CD4-positive, CD25-positive, alpha-beta regulatory T cell (primary cell): ENCODE measurements around the gene TSSK2. TPM values are rescaled to one million over a fixed set of nuclear protein-coding genes. Genes with fewer than 3 reads are reported as not detected.

Experiments
- ATAC-seq, 2 donors: fragments of 150-1000 bp; cut with Tn5 transposase; one replicate each; pipeline ENCODE4 v1.10.0; 2021; ENCODE audit warnings: low read depth in 2 of 2, moderate number of reproducible peaks in 2 of 2, moderate library complexity in 1 of 2
- DNase-seq, 3 donors: peaks; one replicate each; pipeline versions ENCODE4 v3.0.0 to v3.0.0-alpha.2; 2012 to 2022; ENCODE audit warnings: mixed read lengths in 1 of 3
- H3K27ac ChIP-seq: one replicate; pipeline ENCODE4 v1.7.0; 2013; ENCODE audit warnings: mild to moderate bottlenecking, low read length; ENCODE audit not compliant: insufficient read depth, poor library complexity, severe bottlenecking
- H3K27me3 ChIP-seq: one replicate; pipeline ENCODE4 v1.7.0; 2013; ENCODE audit warnings: low read length; ENCODE audit not compliant: control insufficient read depth, insufficient read depth
- H3K36me3 ChIP-seq: one replicate; pipeline ENCODE4 v1.7.0; 2013; ENCODE audit warnings: mild to moderate bottlenecking, low read length, moderate library complexity; ENCODE audit not compliant: control insufficient read depth, insufficient read depth
- H3K4me1 ChIP-seq: 2 replicates; pipeline ENCODE4 v1.7.0; 2013; ENCODE audit warnings: mild to moderate bottlenecking, low read length; ENCODE audit not compliant: insufficient read depth, control insufficient read depth, poor library complexity, severe bottlenecking
- H3K4me3 ChIP-seq: one replicate; pipeline ENCODE4 v1.7.0; 2013; ENCODE audit warnings: low read depth, mild to moderate bottlenecking, low read length, moderate library complexity
- H3K9me3 ChIP-seq, 2 experiments: 1 replicate in 1 of 2; 2 replicates in 1 of 2; pipeline ENCODE4 v1.7.0; 2013; ENCODE audit warnings: low read length in 2 of 2, mild to moderate bottlenecking in 1 of 2, moderate library complexity in 1 of 2; ENCODE audit not compliant: control insufficient read depth in 2 of 2
- H3K27ac Mint-ChIP-seq, 3 donors: one replicate each; pipeline ENCODE4 v1.8.0; 2020 to 2022; ENCODE audit warnings: mild to moderate bottlenecking in 3 of 3, mixed read lengths in 3 of 3, moderate library complexity in 2 of 3
- H3K27me3 Mint-ChIP-seq: one replicate; pipeline ENCODE4 v1.8.0; 2022; ENCODE audit warnings: mild to moderate bottlenecking, mixed read lengths
- H3K36me3 Mint-ChIP-seq: one replicate; pipeline ENCODE4 v1.8.0; 2020; ENCODE audit warnings: mixed read lengths
- H3K4me1 Mint-ChIP-seq, 4 donors: one replicate each; pipeline ENCODE4 v1.8.0; 2020 to 2022; ENCODE audit warnings: mixed read lengths in 4 of 4, mild to moderate bottlenecking in 1 of 4
- H3K4me3 Mint-ChIP-seq, 4 donors: one replicate each; pipeline ENCODE4 v1.8.0; 2020 to 2022; ENCODE audit warnings: mild to moderate bottlenecking in 4 of 4, mixed read lengths in 4 of 4, moderate library complexity in 3 of 4
- H3K9me3 Mint-ChIP-seq, 7 donors: one replicate each; pipeline ENCODE4 v1.8.0; 2020 to 2022; ENCODE audit warnings: mixed read lengths in 7 of 7, mild to moderate bottlenecking in 3 of 7, moderate library complexity in 2 of 7
- polyA plus RNA-seq, 4 donors: library from polyadenylated mRNA; unstranded; fragments of 300-500 nt; fragmentation: Illumina TruSeq; gene quantifications; one replicate each; pipeline ENCODE4 v1.2.3, GENCODE V29; 2021
- total RNA-seq: library from RNA; stranded (reverse); gene quantifications from one replicate; pipeline ENCODE4 v1.2.3, GENCODE V29; 2022

Gene TSSK2
- total and polyA plus RNA-seq, 5 donors from 2014 or later, result not detected

DNA sequence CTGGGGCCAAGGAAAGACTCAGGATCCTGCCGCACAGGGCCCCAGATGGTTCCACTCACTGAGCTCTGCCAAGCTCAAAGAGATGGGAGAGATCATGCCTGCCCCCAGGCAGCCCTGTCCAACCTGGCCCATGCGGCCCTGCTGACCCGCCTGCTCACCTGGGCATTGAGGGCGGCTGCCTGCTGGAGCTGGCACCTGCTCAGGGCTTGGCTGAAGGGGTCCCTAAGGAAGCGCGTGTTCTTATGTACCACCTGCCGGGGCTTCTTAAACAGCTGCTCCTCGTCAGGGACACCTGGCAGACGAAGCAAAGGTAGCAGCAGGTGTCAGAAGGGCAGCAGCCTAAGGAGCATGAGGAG lies 7.9 kb downstream of the TSSK2 start:
- no peaks in the 10 kb centered on the region for H3K9me3 Mint-ChIP-seq
- ATAC-seq, result no peak
- Histone ChIP-seq H3K27me3 (no peaks in the 10 kb centered on the region), H3K36me3 (peaks cover 79% of the 10 kb centered on the region), H3K4me1 (peaks cover 9% of the 10 kb centered on the region), H3K4me3 (no peak overlapping the region), H3K9me3 (no peaks in the 10 kb centered on the region), H3K27ac (no peak overlapping the region)
- no peak overlapping the region for H3K4me3 Mint-ChIP-seq
- DNase-seq, result no peak
- peaks cover 0 to 24% (median 8%) of the 10 kb centered on the region in 4 donors for H3K4me1 Mint-ChIP-seq
- no peaks in the 10 kb centered on the region for H3K27me3 Mint-ChIP-seq
- no peak overlapping the region for H3K27ac Mint-ChIP-seq
- H3K36me3 Mint-ChIP-seq, result peaks cover 26% of the 10 kb centered on the region

DNA sequence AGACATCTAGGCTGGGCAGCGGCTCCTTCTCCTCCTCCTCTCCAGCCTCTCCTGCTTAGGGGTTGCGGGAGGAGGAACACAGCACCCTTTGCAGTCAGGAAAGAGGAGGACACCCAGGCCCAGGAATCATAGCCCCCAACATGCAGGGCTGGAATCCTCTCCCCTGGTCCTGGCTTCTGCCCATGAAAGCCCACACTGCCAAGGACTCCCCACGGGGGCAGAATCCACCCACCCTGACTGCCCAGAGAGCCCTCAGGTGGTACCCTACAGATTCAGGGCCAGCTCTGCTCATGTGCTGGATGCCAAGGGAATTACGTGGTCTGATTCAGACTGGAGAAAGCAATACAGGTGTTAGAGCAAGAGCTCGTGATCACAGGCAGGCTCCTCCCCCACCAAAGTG lies 8.9 kb downstream of the TSSK2 start:
- H3K27ac Mint-ChIP-seq, result no peak overlapping the region
- H3K9me3 Mint-ChIP-seq, result no peaks in the 10 kb centered on the region
- no peak overlapping the region for H3K27ac ChIP-seq
- DNase-seq (no peak), ATAC-seq (no peak)
- peaks cover 6% of the 10 kb centered on the region for H3K27me3 Mint-ChIP-seq
- peaks cover 0 to 33% (median 17%) of the 10 kb centered on the region in 4 donors for H3K4me1 Mint-ChIP-seq
- peaks cover 12% of the 10 kb centered on the region for H3K4me1 ChIP-seq
- H3K27me3 ChIP-seq, result no peaks in the 10 kb centered on the region
- no peak overlapping the region for H3K4me3 ChIP-seq
- H3K36me3 ChIP-seq, result peaks cover 69% of the 10 kb centered on the region
- H3K36me3 Mint-ChIP-seq, result peaks cover 25% of the 10 kb centered on the region
- no peaks in the 10 kb centered on the region for H3K9me3 ChIP-seq
- H3K4me3 Mint-ChIP-seq, result peak overlapping the region in 1 of 4 donors; percentile 37

DNA sequence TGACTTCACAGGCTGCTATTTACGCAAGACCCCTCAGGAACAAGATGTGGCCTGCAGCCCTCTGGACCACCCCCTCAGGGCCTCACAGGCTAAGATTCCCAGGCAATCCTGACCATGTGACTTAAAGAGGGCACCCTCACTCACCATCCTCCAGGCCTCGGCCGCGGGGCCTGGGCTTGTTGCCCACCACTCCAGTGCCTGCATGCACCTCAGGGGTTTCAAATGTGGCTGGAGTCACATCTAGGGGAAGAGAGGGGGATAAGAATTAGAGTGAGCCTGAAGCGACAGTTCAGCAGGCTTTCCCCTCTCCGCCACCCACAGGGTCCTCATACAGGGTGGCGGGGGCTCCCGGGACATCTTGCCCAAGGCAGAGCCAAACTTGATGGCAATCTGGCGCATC lies 11.3 kb downstream of the TSSK2 start:
- Mint-ChIP-seq H3K27ac (no peak overlapping the region), H3K4me3 (peak overlapping the region in 2 of 4 donors; percentile 44 to 67), H3K36me3 (peaks cover 8% of the 10 kb centered on the region), H3K9me3 (peaks cover 0 to 2% (median 0%) of the 10 kb centered on the region in 7 donors), H3K27me3 (peaks cover 18% of the 10 kb centered on the region), H3K4me1 (peaks cover 0 to 34% (median 17%) of the 10 kb centered on the region in 4 donors)
- H3K27ac ChIP-seq, result no peak overlapping the region
- no peaks in the 10 kb centered on the region for H3K9me3 ChIP-seq
- peaks cover 49% of the 10 kb centered on the region for H3K36me3 ChIP-seq
- ATAC-seq (no peak), DNase-seq (no peak)
- H3K4me3 ChIP-seq, result no peak overlapping the region
- no peaks in the 10 kb centered on the region for H3K27me3 ChIP-seq
- H3K4me1 ChIP-seq, result peaks cover 12% of the 10 kb centered on the region

DNA sequence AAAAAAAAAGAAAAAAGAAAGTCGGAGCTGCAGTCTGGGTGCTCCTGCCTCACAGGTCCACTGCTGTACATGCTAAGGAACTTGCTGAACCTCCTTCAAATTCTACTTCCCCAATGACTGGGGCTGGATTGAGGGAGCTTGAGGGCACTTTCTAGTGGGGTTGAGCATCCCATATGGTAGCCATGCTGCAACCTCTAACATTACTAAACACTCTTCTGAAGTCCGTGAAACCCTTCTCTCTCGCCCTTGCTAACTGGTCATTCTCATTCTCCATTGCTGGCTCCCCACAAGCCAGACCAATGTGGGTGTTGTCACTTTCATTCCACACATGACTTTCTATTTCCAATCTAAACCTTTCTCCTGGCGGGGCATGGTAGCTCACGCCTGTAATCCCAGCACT lies 12.1 kb downstream of the TSSK2 start:
- Mint-ChIP-seq H3K27me3 (peaks cover 26% of the 10 kb centered on the region), H3K4me3 (peak overlapping the region; percentile 33 to 99 (median 79)), H3K27ac (peak overlapping the region; percentile 64 to 99 (median 98)), H3K9me3 (peaks cover 0 to 2% (median 0%) of the 10 kb centered on the region in 7 donors), H3K36me3 (peaks cover 8% of the 10 kb centered on the region), H3K4me1 (peaks cover 0 to 37% (median 17%) of the 10 kb centered on the region in 4 donors)
- no peak for DNase-seq
- H3K9me3 ChIP-seq, result no peaks in the 10 kb centered on the region
- no peaks in the 10 kb centered on the region for H3K27me3 ChIP-seq
- no peak overlapping the region for H3K27ac ChIP-seq
- H3K4me3 ChIP-seq, result no peak overlapping the region
- H3K36me3 ChIP-seq, result peaks cover 40% of the 10 kb centered on the region
- H3K4me1 ChIP-seq, result peaks cover 12% of the 10 kb centered on the region
- ATAC-seq, result no peak

DNA sequence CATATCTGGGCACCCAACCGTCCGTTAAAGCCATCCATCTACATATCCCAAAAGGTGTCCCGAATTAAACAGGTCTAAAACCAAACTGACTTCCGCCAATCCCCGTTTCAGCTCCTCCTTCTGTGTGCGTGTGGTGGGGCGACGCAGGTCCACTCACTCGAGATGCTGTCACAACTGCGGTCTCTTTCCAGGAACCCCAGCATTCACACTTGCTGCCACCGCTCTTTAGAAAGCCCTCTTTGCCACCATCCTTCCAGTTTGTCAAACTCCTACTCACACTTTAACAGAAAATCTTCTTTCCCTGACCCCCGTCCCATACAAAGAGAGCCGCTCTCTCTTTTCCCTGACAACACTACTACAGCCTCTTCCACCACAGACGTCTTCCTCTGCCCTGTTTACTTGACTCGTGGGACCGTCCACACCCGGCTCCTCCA lies 12.9 kb downstream of the TSSK2 start:
- Histone ChIP-seq H3K9me3 (no peaks in the 10 kb centered on the region), H3K4me3 (peak overlapping the region; percentile 92), H3K27ac (peak overlapping the region; percentile 90), H3K36me3 (peaks cover 34% of the 10 kb centered on the region), H3K27me3 (peaks cover 2% of the 10 kb centered on the region), H3K4me1 (peaks cover 13% of the 10 kb centered on the region)
- Mint-ChIP-seq H3K4me3 (peak overlapping the region; percentile 90 to 99 (median 97)), H3K4me1 (peaks cover 0 to 37% (median 17%) of the 10 kb centered on the region in 4 donors), H3K27ac (peak overlapping the region; percentile 93 to 99 (median 98)), H3K27me3 (peaks cover 31% of the 10 kb centered on the region), H3K36me3 (peaks cover 8% of the 10 kb centered on the region), H3K9me3 (peaks cover 0 to 2% (median 0%) of the 10 kb centered on the region in 7 donors)
- no peak for ATAC-seq
- peak; percentile 16 to 68 (median 39) for DNase-seq

DNA sequence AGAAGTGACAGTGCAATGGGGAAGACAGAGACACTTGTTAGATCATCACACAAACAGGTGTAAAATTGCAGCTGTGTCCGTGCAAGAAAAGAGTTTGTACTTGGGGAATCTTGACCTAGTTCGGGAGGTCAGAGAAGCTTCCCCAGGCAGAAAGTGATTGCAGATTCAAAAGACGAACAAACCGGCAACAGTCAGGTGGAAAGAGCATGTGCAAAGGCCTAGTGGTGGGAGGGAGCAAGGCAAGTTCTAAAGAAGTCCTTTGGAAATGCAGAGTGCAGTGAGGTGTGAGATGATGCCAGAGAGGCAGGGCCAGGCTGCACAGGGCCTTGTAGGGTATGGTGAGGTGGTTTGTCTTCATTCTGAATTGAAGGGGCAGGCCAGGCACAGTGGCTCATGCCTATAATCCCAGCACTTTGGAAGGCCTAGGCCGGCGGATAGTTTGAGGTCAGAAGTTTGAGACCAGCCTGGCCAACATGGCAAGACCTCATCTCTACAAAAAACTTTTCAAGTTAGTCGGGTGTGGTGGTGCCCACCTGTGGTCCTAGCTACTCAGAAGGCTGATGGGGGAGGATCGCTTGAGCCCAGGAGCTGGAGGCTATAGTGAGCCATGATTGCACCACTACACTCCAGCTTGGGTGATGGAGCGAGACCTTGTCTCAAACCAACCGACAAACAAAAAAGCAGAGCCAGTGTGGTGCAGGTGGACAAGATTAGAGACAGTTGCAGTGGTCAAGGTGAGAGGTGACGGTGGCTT lies 15.3 kb downstream of the TSSK2 start:
- Mint-ChIP-seq H3K27me3 (peaks cover 43% of the 10 kb centered on the region), H3K4me3 (peak overlapping the region in 1 of 4 donors; percentile 70), H3K9me3 (peaks cover 0 to 2% (median 0%) of the 10 kb centered on the region in 7 donors), H3K36me3 (peaks cover 2% of the 10 kb centered on the region), H3K27ac (no peak overlapping the region), H3K4me1 (peaks cover 0 to 42% (median 17%) of the 10 kb centered on the region in 4 donors)
- DNase-seq (no peak), ATAC-seq (no peak)
- no peak overlapping the region for H3K27ac ChIP-seq
- peaks cover 28% of the 10 kb centered on the region for H3K4me1 ChIP-seq
- peaks cover 7% of the 10 kb centered on the region for H3K27me3 ChIP-seq
- H3K36me3 ChIP-seq, result peaks cover 10% of the 10 kb centered on the region
- H3K9me3 ChIP-seq, result no peaks in the 10 kb centered on the region
- H3K4me3 ChIP-seq, result no peak overlapping the region

- no peaks in the 10 kb centered on the region for H3K9me3 ChIP-seq
- H3K9me3 Mint-ChIP-seq, result peaks cover 0 to 5% (median 0%) of the 10 kb centered on the region in 7 donors
- H3K27me3 Mint-ChIP-seq, result peaks cover 52% of the 10 kb centered on the region
- H3K27ac Mint-ChIP-seq, result no peak overlapping the region
- H3K27me3 ChIP-seq, result peaks cover 14% of the 10 kb centered on the region
- peak overlapping the region in 1 of 4 donors; percentile 40 for H3K4me3 Mint-ChIP-seq
- no peak for DNase-seq
- H3K36me3 ChIP-seq, result peaks cover 2% of the 10 kb centered on the region
- no peak for ATAC-seq
- peaks cover 28% of the 10 kb centered on the region for H3K4me1 ChIP-seq
- no peak overlapping the region for H3K27ac ChIP-seq
- peaks cover 0 to 43% (median 20%) of the 10 kb centered on the region in 4 donors for H3K4me1 Mint-ChIP-seq
- no peak overlapping the region for H3K4me3 ChIP-seq
- H3K36me3 Mint-ChIP-seq, result no peaks in the 10 kb centered on the region
These were observed 16.2 kb downstream of the TSSK2 start for GRCh38 chr22:19147195-19147780.
